H1 (cell line): ENCODE data around the gene CYP4Z1. TPM values are rescaled to one million over a fixed set of nuclear protein-coding genes. Genes with fewer than 3 reads are reported as not detected.

ENCODE experiments used
- polyA plus RNA-seq, 7 experiments: library from polyadenylated mRNA; depleted of rRNA in 3 of 7; stranded (reverse) in 5 of 7; unstranded in 2 of 7; fragments of >200 nt in 5 of 7; fragments of 200-250 nt in 2 of 7; gene quantifications; 1 replicate in 5 of 7; 2 replicates in 1 of 7; 4 replicates in 1 of 7; pipeline versions ENCODE4 v1.2.1 to v1.2.3, GENCODE V29; 2011 to 2013; ENCODE audit warnings: missing spikeins in 2 of 7, mixed read lengths in 2 of 7
- total RNA-seq: library from RNA; stranded (reverse); fragmentation: NEBNext Ultra II Directional; extraction: Animal tissue kit (Norgen Biotek cat#: 25700); gene quantifications from 2 replicates; pipeline ENCODE4 v1.2.1, GENCODE V29; 2021
- TF ChIP-seq, protein P1 (sequence below): fragments of 300-600 bp; sonication (generic); IDR thresholded peaks from 2 replicates; pipeline ENCODE4 v1.7.1; 2012; ENCODE audit warnings: low read length, moderate library complexity, mild to moderate bottlenecking, inconsistent platforms; ENCODE audit not compliant: insufficient replicate concordance
- TF ChIP-seq, protein P2 (sequence below): IDR thresholded peaks from 2 replicates; pipeline ENCODE4 v1.6.1; 2011; ENCODE audit warnings: low read length, improper control_type of control experiment

Gene CYP4Z1
- total and polyA plus RNA-seq, 2 of the 8 experiments (the other 6 are each of a cell fraction or from before 2014, with no cell fraction given): not detected

DNA sequence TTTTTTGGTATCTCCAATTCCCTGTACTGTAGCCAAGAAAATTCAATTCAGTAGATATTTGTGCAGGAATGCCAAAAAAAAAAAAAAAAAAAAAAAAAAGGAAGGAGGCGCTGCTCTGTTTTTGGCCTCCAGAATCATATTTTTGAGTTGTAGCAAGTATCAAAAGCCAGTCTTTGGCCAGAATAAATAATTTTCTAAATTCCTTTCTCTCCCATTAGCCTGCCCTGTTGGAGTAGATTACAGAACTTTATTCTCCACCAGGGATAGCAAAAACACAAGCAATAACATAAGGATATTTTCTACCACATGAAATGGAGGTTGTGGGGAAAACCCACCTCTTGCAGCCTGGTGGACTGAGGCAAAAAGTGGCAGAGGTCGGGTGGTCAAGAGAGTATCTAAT lies 46.0 kb upstream of the CYP4Z1 start (continued):
- TF ChIP-seq, protein P1, sequence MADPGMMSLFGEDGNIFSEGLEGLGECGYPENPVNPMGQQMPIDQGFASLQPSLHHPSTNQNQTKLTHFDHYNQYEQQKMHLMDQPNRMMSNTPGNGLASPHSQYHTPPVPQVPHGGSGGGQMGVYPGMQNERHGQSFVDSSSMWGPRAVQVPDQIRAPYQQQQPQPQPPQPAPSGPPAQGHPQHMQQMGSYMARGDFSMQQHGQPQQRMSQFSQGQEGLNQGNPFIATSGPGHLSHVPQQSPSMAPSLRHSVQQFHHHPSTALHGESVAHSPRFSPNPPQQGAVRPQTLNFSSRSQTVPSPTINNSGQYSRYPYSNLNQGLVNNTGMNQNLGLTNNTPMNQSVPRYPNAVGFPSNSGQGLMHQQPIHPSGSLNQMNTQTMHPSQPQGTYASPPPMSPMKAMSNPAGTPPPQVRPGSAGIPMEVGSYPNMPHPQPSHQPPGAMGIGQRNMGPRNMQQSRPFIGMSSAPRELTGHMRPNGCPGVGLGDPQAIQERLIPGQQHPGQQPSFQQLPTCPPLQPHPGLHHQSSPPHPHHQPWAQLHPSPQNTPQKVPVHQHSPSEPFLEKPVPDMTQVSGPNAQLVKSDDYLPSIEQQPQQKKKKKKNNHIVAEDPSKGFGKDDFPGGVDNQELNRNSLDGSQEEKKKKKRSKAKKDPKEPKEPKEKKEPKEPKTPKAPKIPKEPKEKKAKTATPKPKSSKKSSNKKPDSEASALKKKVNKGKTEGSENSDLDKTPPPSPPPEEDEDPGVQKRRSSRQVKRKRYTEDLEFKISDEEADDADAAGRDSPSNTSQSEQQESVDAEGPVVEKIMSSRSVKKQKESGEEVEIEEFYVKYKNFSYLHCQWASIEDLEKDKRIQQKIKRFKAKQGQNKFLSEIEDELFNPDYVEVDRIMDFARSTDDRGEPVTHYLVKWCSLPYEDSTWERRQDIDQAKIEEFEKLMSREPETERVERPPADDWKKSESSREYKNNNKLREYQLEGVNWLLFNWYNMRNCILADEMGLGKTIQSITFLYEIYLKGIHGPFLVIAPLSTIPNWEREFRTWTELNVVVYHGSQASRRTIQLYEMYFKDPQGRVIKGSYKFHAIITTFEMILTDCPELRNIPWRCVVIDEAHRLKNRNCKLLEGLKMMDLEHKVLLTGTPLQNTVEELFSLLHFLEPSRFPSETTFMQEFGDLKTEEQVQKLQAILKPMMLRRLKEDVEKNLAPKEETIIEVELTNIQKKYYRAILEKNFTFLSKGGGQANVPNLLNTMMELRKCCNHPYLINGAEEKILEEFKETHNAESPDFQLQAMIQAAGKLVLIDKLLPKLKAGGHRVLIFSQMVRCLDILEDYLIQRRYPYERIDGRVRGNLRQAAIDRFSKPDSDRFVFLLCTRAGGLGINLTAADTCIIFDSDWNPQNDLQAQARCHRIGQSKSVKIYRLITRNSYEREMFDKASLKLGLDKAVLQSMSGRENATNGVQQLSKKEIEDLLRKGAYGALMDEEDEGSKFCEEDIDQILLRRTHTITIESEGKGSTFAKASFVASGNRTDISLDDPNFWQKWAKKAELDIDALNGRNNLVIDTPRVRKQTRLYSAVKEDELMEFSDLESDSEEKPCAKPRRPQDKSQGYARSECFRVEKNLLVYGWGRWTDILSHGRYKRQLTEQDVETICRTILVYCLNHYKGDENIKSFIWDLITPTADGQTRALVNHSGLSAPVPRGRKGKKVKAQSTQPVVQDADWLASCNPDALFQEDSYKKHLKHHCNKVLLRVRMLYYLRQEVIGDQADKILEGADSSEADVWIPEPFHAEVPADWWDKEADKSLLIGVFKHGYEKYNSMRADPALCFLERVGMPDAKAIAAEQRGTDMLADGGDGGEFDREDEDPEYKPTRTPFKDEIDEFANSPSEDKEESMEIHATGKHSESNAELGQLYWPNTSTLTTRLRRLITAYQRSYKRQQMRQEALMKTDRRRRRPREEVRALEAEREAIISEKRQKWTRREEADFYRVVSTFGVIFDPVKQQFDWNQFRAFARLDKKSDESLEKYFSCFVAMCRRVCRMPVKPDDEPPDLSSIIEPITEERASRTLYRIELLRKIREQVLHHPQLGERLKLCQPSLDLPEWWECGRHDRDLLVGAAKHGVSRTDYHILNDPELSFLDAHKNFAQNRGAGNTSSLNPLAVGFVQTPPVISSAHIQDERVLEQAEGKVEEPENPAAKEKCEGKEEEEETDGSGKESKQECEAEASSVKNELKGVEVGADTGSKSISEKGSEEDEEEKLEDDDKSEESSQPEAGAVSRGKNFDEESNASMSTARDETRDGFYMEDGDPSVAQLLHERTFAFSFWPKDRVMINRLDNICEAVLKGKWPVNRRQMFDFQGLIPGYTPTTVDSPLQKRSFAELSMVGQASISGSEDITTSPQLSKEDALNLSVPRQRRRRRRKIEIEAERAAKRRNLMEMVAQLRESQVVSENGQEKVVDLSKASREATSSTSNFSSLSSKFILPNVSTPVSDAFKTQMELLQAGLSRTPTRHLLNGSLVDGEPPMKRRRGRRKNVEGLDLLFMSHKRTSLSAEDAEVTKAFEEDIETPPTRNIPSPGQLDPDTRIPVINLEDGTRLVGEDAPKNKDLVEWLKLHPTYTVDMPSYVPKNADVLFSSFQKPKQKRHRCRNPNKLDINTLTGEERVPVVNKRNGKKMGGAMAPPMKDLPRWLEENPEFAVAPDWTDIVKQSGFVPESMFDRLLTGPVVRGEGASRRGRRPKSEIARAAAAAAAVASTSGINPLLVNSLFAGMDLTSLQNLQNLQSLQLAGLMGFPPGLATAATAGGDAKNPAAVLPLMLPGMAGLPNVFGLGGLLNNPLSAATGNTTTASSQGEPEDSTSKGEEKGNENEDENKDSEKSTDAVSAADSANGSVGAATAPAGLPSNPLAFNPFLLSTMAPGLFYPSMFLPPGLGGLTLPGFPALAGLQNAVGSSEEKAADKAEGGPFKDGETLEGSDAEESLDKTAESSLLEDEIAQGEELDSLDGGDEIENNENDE: no peak
- TF ChIP-seq, protein P2, sequence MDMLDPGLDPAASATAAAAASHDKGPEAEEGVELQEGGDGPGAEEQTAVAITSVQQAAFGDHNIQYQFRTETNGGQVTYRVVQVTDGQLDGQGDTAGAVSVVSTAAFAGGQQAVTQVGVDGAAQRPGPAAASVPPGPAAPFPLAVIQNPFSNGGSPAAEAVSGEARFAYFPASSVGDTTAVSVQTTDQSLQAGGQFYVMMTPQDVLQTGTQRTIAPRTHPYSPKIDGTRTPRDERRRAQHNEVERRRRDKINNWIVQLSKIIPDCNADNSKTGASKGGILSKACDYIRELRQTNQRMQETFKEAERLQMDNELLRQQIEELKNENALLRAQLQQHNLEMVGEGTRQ: no peak
